Kidney glomerular epithelial cell (primary cell): ENCODE data around the gene CEP120.
"Not testable (repeated sequence)": the region's sequence is repeated elsewhere in the genome, so short reads cannot be mapped to it uniquely, and the experiment has no call there.

ENCODE experiments used
- DNase-seq: peaks from one replicate; lab custom pipeline; 2025; lab: John Stamatoyannopoulos, UW

The CEP120 gene

DNA sequence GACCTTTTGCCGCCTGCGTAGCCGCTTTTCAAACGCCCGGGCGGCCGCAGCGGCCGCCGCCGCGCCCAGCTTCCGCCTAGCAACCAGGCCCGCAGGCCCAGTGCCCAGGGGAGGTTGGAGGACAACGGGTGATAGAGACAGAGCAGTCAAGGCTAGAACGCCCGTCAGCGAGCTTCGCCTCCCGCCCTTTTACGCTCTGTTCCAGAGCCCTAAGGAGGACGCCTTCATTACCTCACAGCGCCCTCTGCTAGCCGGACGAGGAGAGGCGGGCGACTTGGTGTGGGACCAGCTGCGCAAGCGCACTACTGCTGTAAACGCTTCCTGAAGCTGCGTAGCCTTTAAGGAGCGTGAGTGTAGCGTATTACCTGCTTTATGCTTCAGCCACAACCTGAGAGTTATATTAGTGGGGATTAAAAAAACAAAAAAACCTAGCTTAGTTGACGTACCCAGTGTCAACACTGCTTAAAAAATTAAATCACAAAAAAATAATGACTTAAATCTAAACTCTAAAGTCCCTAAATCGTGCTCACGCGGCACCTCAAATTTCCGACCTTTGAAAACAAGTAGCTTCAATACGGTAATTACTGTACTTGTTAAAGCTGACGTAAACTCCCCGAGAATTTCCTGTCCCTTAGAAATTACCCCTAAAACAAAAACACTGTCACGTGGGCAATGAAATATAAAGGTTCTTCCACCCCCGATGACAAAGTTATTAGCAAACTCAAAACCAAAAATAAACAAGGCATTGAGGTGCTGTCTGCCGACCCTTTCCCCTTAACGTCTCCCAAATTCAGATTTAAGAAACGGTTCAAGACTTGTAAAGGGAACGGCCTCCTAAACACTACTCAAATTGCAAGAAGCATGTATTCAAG, at the start of gene CEP120:
Gene CEP120, minus strand, starts transcription at position 126 of the 872 bp plus-strand sequence. CDS start 405 bp downstream, outside the sequence.
- DNase-seq, result peak; percentile 97

- no peak for DNase-seq
Observed at GRCh38 chr5:123472150-123472924, 49.1 kb upstream of the CEP120 start.

- DNase-seq, result no peak
Observed at GRCh38 chr5:123471385-123471784, 48.2 kb upstream of the CEP120 start.

- not testable (repeated sequence) for DNase-seq
Observed at GRCh38 chr5:123466839-123467238, 43.6 kb upstream of the CEP120 start.

DNA sequence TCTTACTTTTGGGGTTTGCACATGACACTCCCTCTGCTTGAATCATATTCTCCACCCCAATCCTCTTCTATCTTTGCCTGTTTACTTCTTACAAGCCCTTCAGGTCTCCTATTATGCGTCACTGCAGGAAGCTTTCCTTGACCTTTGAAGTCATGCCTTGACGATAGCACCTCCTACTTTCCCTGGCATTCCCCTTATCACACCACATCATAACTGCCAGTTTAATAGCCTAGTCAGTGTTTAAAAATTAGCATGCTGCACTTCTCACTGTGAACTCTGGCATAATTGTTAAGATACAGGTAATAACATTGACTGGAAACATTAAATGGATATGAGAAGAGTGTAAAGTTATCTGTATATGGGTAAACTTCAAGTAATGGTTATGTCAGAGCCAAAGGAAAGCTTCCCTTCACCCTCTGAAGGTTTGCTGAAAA, 37.1 kb upstream of the CEP120 start:
- peak; percentile 80 for DNase-seq

GRCh38 chr5:123458994-123459393, 35.8 kb upstream of the CEP120 start:
- not testable (repeated sequence) for DNase-seq

- no peak for DNase-seq
Observed at GRCh38 chr5:123456242-123456641, 33.0 kb upstream of the CEP120 start.

DNA sequence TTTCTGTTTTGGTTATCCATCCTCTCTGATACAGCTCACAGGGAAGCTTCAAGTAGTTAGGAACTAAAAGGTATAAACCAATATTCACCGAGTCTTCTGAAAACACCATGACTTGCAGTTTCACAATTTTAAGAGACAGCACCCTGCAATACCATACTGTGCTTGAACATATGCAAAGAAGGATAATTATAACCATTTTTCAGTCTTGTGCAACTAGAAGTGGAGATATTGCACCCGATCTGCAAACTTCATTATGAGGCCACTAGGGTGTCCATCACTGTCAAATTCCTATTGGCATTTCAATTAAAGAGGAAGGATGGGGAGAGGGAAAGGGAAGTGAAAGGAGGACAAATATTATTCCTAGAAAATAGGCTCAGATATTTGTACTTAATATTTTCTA, 32.4 kb upstream of the CEP120 start:
- no peak for DNase-seq

DNA sequence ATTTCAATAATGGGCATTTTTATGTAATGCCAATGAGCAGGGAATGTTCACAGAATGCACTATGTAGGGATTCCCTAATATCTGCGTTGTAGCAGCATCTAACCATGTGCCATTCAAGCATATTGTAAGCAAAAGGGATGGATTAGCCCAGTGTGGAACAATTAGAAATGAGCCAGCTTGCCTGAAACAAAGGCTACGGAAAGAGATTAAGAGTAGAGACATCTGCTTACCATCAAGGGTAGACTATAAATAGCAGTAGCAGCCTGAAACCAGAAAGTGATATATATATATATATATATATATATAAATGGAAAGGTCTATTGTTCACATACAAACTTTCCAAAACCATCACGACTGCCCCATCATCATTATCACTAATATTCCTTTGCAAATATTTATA, 31.9 kb upstream of the CEP120 start:
- DNase-seq, result no peak

DNA sequence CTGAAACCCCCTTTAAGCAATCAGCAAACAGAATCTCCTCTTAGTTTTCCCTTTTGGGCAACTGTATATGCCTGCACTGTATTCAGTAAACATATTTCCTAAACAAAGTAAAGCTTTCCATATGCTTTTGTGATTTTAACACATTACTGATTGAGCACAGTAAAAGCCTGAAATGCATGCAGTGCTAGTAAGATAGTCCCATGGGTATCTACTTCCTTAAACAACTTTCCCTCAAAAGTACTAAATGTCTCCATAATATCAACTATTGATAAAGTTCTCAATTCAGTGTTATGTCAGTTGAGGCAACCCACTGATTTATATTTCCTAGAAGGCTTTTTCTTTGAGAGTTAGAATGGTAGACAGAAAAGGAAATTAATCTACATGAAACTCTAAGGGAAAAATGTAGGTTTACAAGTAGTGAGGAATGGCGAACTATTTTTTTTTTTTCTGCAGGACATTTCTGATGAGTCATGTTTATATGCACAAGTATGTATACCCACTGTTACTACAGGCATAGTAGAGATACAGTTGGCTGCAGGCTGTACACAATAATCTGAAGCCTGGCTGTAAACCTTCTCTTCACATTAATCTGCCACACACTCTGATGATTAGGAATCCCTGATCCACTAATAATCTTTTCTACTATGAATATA, 31.2 kb upstream of the CEP120 start:
- DNase-seq, result no peak

DNA sequence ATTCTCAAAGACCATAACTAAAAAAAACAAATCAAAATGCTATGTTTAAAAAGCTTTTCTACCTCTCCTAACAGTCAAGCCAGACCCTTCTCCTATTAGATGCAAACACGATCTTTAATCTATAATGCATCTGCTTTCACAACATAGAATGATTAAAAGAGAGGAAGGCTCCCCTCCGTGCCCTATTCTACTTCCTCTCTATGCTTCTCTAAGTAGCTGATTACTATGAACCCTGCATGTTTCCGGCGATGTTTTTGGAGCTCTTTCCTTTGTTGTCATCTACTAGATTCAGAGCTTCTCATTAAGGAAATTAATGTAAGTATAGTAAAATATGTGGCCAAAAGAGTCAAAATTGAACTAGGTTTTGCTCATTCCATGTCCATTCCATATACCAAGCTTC, 29.2 kb upstream of the CEP120 start:
- no peak for DNase-seq

- DNase-seq, result no peak
Observed at GRCh38 chr5:123451047-123451446, 27.8 kb upstream of the CEP120 start.

DNA sequence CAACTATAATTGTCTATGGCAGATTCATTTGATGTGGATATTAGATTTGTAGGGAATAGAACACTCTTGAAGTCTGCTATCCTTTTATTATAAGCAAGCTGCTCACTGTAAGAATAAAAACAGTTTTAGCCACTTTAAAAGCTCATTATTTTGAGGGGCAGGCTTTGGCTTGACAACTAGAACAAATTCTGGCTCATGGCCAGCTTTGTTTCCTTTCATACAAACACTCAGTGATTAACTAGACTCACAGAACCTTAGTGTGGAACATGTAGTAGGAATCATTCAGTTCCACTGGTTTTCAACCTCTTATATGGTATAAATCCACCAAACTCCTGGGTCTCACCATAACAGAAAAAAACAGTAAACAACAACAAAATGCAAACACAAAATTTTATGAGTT, 27.4 kb upstream of the CEP120 start:
- DNase-seq, result no peak

DNA sequence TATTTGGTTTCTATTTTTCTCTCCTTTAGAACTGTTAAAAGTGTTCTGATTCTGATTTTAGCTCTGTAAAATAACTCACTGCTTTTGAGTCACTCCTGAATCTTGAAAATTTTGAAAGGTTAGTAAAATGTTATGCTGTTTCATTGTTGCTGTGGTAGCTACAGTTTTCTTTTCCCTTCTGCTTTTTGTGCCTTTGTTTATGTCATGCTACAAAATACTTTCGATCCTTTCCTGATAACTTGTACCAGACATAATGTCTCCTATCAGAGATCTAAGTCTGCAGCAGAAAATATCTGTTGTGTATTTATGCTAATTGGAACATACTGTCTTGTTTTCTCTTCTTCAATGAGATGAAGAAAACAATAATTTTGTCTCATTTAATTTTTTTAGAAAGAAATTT, 26.9 kb upstream of the CEP120 start:
- DNase-seq, result no peak

DNA sequence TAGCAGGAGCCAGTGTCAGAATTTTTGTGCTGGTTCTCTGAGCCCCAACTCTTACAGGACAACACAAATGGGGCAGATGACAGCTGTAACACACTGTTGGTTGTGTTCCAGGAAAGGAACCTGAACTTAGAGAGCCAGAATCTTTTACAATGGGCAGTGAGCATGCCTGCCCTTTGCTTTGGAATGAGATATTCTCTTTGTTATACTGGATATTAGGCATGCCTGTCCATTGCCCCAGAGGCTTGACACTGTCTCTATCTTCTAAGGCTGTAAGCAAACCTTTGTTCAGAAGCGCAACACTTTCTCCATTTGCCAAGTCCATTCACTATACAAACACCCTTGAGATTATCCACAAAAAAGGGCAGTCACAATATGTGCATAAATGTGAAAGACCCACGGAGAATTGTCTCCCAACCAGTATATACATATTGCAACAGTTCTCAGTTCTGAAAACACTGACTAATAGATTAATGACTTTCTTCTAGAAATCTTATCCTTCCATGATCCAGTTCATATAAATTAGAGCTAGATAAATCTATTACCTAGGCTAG, 26.3 kb upstream of the CEP120 start:
- DNase-seq, result no peak

GRCh38 chr5:123448743-123449142, 25.5 kb upstream of the CEP120 start:
- no peak for DNase-seq

DNA sequence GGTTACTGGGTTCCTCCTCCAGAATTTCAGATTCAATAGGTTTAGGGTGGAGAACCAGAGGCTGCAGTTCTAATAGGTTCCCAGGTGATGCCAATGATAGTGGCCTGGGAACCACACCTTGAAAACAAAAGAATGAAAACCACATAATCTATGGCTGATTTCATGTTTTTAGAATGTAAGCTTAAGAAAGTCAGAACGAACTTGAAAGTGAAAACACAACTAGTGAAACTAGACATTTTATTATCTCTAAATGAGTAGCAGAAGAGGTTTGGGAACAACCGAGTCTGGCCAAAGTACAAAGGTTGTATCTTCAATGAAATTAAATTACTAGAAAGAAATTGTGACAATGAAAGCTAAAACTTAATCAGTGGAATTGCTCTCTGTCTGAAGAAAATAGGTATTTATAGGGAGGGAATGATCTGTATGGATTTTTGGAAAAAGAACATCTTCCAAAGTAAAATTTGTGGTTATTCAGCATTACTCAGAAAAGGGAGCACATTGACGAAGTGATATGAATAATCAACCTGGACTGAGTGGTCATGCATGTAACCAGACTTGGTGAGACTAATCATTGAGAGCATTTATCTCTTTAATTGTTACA, 24.9 kb upstream of the CEP120 start:
- no peak for DNase-seq

GRCh38 chr5:123444016-123444415, 20.8 kb upstream of the CEP120 start:
- peak; percentile 8 for DNase-seq

GRCh38 chr5:123441408-123441807, 18.2 kb upstream of the CEP120 start:
- no peak for DNase-seq

DNA sequence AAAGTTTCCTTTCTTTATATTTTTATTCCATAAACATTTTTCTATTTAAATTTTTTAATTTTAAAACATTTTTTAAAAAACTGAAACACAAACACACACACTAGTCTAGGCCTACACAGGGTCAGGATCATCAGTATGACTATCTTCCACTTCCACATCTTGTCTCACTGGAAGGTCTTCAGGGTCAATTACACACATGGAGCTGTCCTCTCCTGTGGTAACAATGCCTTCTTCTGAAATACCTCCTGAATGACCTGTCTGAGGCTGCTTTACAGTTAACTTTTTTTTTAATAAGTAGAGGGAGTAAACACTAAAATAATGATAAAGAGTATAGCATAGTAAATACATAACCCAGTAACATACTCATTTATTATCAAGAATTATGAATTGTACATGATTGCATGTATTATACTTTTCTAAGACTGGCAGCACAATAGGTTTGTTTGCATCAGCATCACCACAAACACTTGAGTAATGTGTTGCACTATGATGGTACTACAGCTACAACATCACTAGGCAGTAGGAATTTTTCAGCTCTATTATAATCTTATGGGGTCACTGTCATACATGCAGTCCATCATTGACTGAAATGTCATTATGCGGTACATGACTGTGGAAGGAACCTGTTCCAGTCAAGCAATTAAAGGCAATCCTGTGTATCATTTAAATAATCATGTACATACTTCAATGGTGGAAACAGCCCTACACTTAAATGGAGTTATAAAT, 17.4 kb upstream of the CEP120 start:
- no peak for DNase-seq

DNA sequence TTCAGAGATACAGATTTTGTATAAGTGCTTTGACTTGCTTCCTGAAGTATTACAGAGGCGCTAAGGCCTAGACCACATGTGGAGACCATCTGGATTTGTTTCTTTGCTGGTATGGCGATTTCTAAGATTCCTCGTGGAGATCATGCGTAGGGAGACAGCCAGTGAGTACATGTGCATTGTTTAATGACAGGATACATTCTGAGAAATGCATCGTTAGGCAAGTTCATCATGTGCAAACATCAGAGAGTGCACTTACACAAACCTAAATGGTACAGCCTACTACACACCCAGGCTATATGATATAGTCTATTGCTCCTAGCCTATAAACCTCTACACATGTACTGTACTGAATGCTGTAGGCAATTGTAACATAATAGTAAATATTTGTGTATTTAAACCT, 16.5 kb upstream of the CEP120 start:
- DNase-seq, result no peak
